ENCODE results near the gene HEPACAM2. TPM values are rescaled to one million over a fixed set of nuclear protein-coding genes. Genes with fewer than 3 reads are reported as not detected.

HEPACAM2 gene
- total and polyA plus RNA-seq, 2 experiments from 2014 or later = not detected

GRCh38 chr7:93249491-93250148 lies 23.4 kb upstream of the HEPACAM2 start:
- H3K36me3 ChIP-seq (ENCODE audit: low read depth) = no peaks in the 10 kb centered on the region
- TF ChIP-seq EZH2phosphoT487 (IDR thresholded peaks at IDR 0.05; ENCODE audit: insufficient read depth, low read depth) (no peak), EZH2 (IDR thresholded peaks at IDR 0.05; ENCODE audit: insufficient read depth, poor library complexity, severe bottlenecking) (no peak)
- no peaks in the 10 kb centered on the region for H4K20me1 ChIP-seq (ENCODE audit: insufficient read depth)
- no peak overlapping the region for H3K4me2 ChIP-seq (ENCODE audit: unreplicated experiment)
- in situ Hi-C loops (cut with MboI) = loop anchor here (10.0 kb wide), 1 partner anchor 295 kb away; no protein-coding TSS in a partner anchor
- no peaks in the 10 kb centered on the region for H3F3A ChIP-seq (ENCODE audit: insufficient read depth)
- peak; percentile 20 for DNase-seq
- no peak overlapping the region for H3K9ac ChIP-seq
- no peaks in the 10 kb centered on the region for H3K27me3 ChIP-seq (replicated peaks; ENCODE audit: insufficient read depth)
- 73% methylated on average over 5 of the region's 5 CpGs for WGBS, 2 experiments (ENCODE audit: low coverage in 1 of 2, low lambda C conversion rate in 2 of 2, missing lambda C conversion rate in 2 of 2)
- H2AFZ ChIP-seq = no peak overlapping the region
- no peaks in the 10 kb centered on the region for H3K9me2 ChIP-seq (ENCODE audit: insufficient read depth)
- H3K4me3 ChIP-seq = no peak overlapping the region
- no peaks in the 10 kb centered on the region for H3K79me2 ChIP-seq (ENCODE audit: insufficient read depth)
- H3K9me3 ChIP-seq (ENCODE audit: low read depth) = no peaks in the 10 kb centered on the region
- no peak overlapping the region for H3K27ac ChIP-seq
- H3K4me1 ChIP-seq (ENCODE audit: insufficient read depth) = peaks cover 10% of the 10 kb centered on the region; the same call in 1 of the 2 replicates

DNA sequence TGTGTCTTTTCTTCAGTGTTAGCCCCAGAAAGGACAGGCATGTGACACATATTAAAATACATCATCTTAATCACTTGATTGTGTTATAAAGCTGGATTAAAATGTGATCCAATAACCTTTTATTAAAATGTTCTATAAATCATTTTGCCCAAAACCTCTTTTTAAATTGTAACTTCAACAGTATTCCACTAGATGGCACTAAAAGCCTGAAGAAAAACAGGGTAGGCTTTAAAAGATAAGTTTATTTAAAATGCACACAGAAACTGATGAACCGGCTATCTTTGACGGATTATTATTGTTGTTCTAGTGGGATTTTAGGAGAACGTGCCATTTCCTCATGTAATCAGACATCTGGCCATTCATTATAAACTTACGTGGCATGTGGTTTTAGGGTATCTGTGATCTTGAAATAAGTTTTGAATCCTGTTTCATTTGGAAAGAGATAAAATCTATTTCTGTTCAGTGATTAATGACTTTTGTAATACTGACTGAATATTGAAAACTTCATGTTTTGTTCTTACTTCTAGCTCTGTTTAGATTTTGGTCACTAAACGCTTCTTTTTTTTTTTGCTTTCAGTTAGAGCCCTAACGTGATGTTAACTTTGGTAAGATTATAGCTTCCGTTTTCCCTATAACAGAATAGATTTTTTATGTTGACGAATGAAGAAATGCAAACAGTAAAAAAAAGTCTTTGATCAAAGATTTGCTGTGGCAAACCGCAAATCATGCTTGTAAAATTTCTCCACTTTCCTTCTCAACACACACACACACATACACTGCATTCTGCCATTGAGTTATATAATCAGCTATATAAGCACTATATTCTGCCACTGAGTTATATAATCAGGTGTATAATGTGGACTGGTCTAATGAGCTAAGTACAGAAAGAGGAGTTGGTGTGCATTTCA lies 19.5 kb upstream of the HEPACAM2 start:
- 0 out of 2 replicates have a peak, but pooled peaks cover 3% of the 10 kb centered on the region for H3K36me3 ChIP-seq (ENCODE audit: low read depth)
- in situ Hi-C loops (cut with MboI) = loop anchor here (10.0 kb wide), 1 partner anchor 299 kb away; no protein-coding TSS in a partner anchor
- peak overlapping the region; percentile 55 for H3K4me3 ChIP-seq
- DNase-seq = peak; percentile 50
- peak overlapping the region; percentile 56 for H2AFZ ChIP-seq
- H3K27ac ChIP-seq = no peak overlapping the region
- no peaks in the 10 kb centered on the region for H3K9me2 ChIP-seq (ENCODE audit: insufficient read depth)
- H3K9me3 ChIP-seq (ENCODE audit: low read depth) = no peaks in the 10 kb centered on the region
- no peak for TF ChIP-seq EZH2 (IDR thresholded peaks at IDR 0.05; ENCODE audit: insufficient read depth, poor library complexity, severe bottlenecking)
- TF ChIP-seq EZH2phosphoT487 (IDR thresholded peaks at IDR 0.05; ENCODE audit: insufficient read depth, low read depth) = no peak
- H3K27me3 ChIP-seq (replicated peaks; ENCODE audit: insufficient read depth) = no peaks in the 10 kb centered on the region
- WGBS, 2 experiments (ENCODE audit: low coverage in 1 of 2, low lambda C conversion rate in 2 of 2, missing lambda C conversion rate in 2 of 2) = 30 to 33% methylated on average over 9 of the region's 9 CpGs
- H4K20me1 ChIP-seq (ENCODE audit: insufficient read depth) = no peaks in the 10 kb centered on the region
- H3K4me2 ChIP-seq (ENCODE audit: unreplicated experiment) = peak overlapping the region; percentile 72
- peak overlapping the region; percentile 43 for H3K9ac ChIP-seq
- no peaks in the 10 kb centered on the region for H3K79me2 ChIP-seq (ENCODE audit: insufficient read depth)
- H3F3A ChIP-seq (ENCODE audit: insufficient read depth) = no peaks in the 10 kb centered on the region
- peaks cover 10% of the 10 kb centered on the region; the same call in 1 of the 2 replicates for H3K4me1 ChIP-seq (ENCODE audit: insufficient read depth)

- no peak overlapping the region for H3K27ac ChIP-seq
- H3K4me1 ChIP-seq (ENCODE audit: insufficient read depth) = peaks cover 10% of the 10 kb centered on the region; the same call in 1 of the 2 replicates
- TF ChIP-seq EZH2 (IDR thresholded peaks at IDR 0.05; ENCODE audit: insufficient read depth, poor library complexity, severe bottlenecking) = no peak
- no peak for TF ChIP-seq EZH2phosphoT487 (IDR thresholded peaks at IDR 0.05; ENCODE audit: insufficient read depth, low read depth)
- H4K20me1 ChIP-seq (ENCODE audit: insufficient read depth) = no peaks in the 10 kb centered on the region
- H3K79me2 ChIP-seq (ENCODE audit: insufficient read depth) = peaks cover 27% of the 10 kb centered on the region
- no peak overlapping the region for H3K9ac ChIP-seq
- H3K4me3 ChIP-seq = no peak overlapping the region
- in situ Hi-C loops (cut with MboI) = loop anchor here (10.0 kb wide), 1 partner anchor 303 kb away; no protein-coding TSS in a partner anchor
- DNase-seq = no peak
- 0 out of 2 replicates have a peak, but pooled peaks cover 3% of the 10 kb centered on the region for H3K36me3 ChIP-seq (ENCODE audit: low read depth)
- 96% methylated on average over 3 of the region's 3 CpGs for WGBS, 2 experiments (ENCODE audit: low coverage in 1 of 2, low lambda C conversion rate in 2 of 2, missing lambda C conversion rate in 2 of 2)
- no peaks in the 10 kb centered on the region for H3K9me2 ChIP-seq (ENCODE audit: insufficient read depth)
- H3K9me3 ChIP-seq (ENCODE audit: low read depth) = no peaks in the 10 kb centered on the region
- H2AFZ ChIP-seq = no peak overlapping the region
- H3K4me2 ChIP-seq (ENCODE audit: unreplicated experiment) = no peak overlapping the region
- H3K27me3 ChIP-seq (replicated peaks; ENCODE audit: insufficient read depth) = no peaks in the 10 kb centered on the region
- H3F3A ChIP-seq (ENCODE audit: insufficient read depth) = no peaks in the 10 kb centered on the region
Observed at GRCh38 chr7:93242106-93242505, 15.8 kb upstream of the HEPACAM2 start.

DNA sequence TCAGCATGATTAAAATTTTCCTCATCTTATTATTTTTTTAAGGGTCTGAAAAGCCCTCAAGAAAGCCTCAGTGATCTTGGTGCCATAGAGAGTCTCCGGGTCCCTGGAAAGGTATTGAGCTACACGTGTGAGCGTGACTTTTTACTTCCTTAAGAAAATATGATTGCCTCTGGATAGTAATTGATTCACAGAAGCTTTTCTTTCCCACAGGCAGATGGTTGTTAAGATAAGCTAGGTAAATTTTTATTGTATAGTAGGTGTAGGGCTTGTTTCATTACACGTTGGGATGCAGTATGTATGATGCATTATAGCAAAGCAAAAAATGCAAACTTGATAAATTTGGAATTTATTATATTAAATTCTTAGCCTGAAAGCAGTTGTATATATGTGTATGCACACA lies 13.6 kb upstream of the HEPACAM2 start:
- 83 to 86% methylated on average over 4 of the region's 4 CpGs for WGBS, 2 experiments (ENCODE audit: low coverage in 1 of 2, low lambda C conversion rate in 2 of 2, missing lambda C conversion rate in 2 of 2)
- no peak for TF ChIP-seq EZH2phosphoT487 (IDR thresholded peaks at IDR 0.05; ENCODE audit: insufficient read depth, low read depth)
- TF ChIP-seq EZH2 (IDR thresholded peaks at IDR 0.05; ENCODE audit: insufficient read depth, poor library complexity, severe bottlenecking) = no peak
- Histone ChIP-seq H3K9me3 (ENCODE audit: low read depth) (no peaks in the 10 kb centered on the region), H3K36me3 (ENCODE audit: low read depth) (0 out of 2 replicates have a peak, but pooled peaks cover 3% of the 10 kb centered on the region), H4K20me1 (ENCODE audit: insufficient read depth) (no peaks in the 10 kb centered on the region), H3K9me2 (ENCODE audit: insufficient read depth) (no peaks in the 10 kb centered on the region), H3K27ac (no peak overlapping the region), H2AFZ (no peak overlapping the region), H3K4me3 (no peak overlapping the region), H3K9ac (no peak overlapping the region), H3K4me2 (ENCODE audit: unreplicated experiment) (no peak overlapping the region), H3F3A (ENCODE audit: insufficient read depth) (no peaks in the 10 kb centered on the region), H3K79me2 (ENCODE audit: insufficient read depth) (peaks cover 32% of the 10 kb centered on the region), H3K27me3 (replicated peaks; ENCODE audit: insufficient read depth) (no peaks in the 10 kb centered on the region), H3K4me1 (ENCODE audit: insufficient read depth) (no peaks in the 10 kb centered on the region)
- in situ Hi-C loops (cut with MboI) = loop anchor here (10.0 kb wide), 1 partner anchor 305 kb away; no protein-coding TSS in a partner anchor
- DNase-seq = no peak

Data from GM23248 (cell line).